H1 (cell line): ENCODE results near the gene SNU13. TPM values are rescaled to one million over a fixed set of nuclear protein-coding genes. Genes with fewer than 3 reads are reported as not detected.

Experiments used
- JUND ChIP-seq: IDR thresholded peaks from 2 replicates; pipeline ENCODE4 v1.6.1; 2011; ENCODE audit warnings: mild to moderate bottlenecking, improper control_type of control experiment, low read length
- KDM4A ChIP-seq: IDR thresholded peaks from one replicate; pipeline ENCODE4 v1.7.1; 2012; ENCODE audit warnings: low read depth, mild to moderate bottlenecking, moderate library complexity, low read length, inconsistent platforms; ENCODE audit not compliant: severe bottlenecking
- polyA plus RNA-seq, 7 experiments: library from polyadenylated mRNA; depleted of rRNA in 3 of 7; stranded (reverse) in 5 of 7; unstranded in 2 of 7; fragments of >200 nt in 5 of 7; fragments of 200-250 nt in 2 of 7; gene quantifications; 1 replicate in 5 of 7; 2 replicates in 1 of 7; 4 replicates in 1 of 7; pipeline versions ENCODE4 v1.2.1 to v1.2.3, GENCODE V29; 2011 to 2013; ENCODE audit warnings: missing spikeins in 2 of 7, mixed read lengths in 2 of 7
- total RNA-seq: library from RNA; stranded (reverse); fragmentation: NEBNext Ultra II Directional; extraction: Animal tissue kit (Norgen Biotek cat#: 25700); gene quantifications from 2 replicates; pipeline ENCODE4 v1.2.1, GENCODE V29; 2021
- TF ChIP-seq, protein P1 (sequence below): IDR thresholded peaks from 2 replicates; pipeline ENCODE4 v1.6.1; 2012; ENCODE audit warnings: low read length, inconsistent platforms

The SNU13 gene
- total and polyA plus RNA-seq, 2 of the 8 experiments (the other 6 are each of a cell fraction or from before 2014, with no cell fraction given) = 241 to 281 TPM

DNA sequence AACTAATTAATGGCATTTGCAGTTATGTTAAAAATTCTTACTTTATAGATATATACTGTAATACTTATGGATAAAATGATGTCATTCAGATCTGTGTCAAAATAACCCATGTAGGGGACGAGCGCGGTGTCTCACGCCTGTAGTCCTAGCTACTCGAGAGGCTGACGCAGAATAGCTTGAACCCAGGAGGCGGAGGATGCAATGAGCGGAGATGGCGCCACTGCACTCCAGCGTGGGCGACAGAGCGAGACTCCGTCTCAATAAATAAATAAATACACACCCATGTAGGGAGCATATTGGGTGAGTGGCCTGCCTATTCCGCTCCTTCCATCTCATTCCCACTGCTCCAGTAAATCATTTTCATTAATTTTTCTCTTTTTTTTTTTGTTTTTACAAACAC is 7.1 kb downstream of the SNU13 start (continued):
- TF ChIP-seq, protein P1, sequence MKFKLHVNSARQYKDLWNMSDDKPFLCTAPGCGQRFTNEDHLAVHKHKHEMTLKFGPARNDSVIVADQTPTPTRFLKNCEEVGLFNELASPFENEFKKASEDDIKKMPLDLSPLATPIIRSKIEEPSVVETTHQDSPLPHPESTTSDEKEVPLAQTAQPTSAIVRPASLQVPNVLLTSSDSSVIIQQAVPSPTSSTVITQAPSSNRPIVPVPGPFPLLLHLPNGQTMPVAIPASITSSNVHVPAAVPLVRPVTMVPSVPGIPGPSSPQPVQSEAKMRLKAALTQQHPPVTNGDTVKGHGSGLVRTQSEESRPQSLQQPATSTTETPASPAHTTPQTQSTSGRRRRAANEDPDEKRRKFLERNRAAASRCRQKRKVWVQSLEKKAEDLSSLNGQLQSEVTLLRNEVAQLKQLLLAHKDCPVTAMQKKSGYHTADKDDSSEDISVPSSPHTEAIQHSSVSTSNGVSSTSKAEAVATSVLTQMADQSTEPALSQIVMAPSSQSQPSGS = no peak
- no peak for TF ChIP-seq KDM4A
- TF ChIP-seq JUND = no peak
- TF ChIP-seq, all 59 proteins: peak for 0
